HG03575 (cell line): ENCODE measurements around the gene EPB41.
"Not testable (repeated sequence)": the region's sequence is repeated elsewhere in the genome, so short reads cannot be mapped to it uniquely, and the experiment has no call there.

ENCODE experiments used
- ATAC-seq: cut with Tn5 transposase; IDR thresholded peaks from one replicate; pipeline ENCODE4 v1.9.1; 2021; ENCODE audit not compliant: unreplicated experiment, insufficient number of reproducible peaks, low FRiP score; ENCODE audit errors: extremely low read depth

EPB41 gene

DNA sequence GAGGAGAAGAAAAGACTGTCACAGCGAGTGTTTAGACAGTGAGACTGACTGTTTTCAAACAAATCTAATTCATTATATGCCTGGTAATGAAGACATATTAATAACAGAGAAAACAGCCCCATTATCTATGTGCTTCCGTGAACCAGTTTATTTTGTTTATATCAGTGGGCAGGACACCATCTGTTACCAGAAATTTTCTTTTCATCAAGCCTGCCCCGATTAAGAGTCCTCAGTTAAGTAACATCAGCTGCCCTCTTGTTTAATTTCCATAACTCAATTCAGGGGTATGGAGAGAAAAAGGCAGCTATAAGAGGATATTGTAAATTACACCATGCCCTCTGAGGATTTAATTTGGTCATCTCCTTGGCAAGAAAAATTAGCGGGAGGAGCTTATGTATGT, 115.3 kb downstream of the EPB41 start:
- no peak for ATAC-seq

DNA sequence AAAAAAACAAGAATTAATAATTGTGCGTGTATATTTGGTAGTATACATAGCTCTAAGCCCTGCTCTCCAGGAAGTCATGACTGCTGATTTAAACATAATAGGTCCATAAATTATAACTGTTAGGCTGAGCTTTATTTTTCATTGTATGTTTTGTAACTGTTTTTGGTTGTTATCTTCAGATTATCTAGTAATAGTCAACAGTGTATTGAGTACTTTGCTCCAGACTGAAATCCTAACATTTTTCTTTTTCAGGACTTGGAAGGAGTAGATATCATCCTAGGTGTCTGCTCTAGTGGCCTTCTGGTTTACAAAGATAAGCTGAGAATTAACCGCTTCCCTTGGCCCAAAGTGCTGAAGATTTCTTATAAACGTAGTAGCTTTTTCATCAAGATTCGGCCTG, 118.5 kb downstream of the EPB41 start:
- ATAC-seq, result no peak

- ATAC-seq, result no peak
These were observed 119.6 kb downstream of the EPB41 start for GRCh38 chr1:29033829-29034466.

DNA sequence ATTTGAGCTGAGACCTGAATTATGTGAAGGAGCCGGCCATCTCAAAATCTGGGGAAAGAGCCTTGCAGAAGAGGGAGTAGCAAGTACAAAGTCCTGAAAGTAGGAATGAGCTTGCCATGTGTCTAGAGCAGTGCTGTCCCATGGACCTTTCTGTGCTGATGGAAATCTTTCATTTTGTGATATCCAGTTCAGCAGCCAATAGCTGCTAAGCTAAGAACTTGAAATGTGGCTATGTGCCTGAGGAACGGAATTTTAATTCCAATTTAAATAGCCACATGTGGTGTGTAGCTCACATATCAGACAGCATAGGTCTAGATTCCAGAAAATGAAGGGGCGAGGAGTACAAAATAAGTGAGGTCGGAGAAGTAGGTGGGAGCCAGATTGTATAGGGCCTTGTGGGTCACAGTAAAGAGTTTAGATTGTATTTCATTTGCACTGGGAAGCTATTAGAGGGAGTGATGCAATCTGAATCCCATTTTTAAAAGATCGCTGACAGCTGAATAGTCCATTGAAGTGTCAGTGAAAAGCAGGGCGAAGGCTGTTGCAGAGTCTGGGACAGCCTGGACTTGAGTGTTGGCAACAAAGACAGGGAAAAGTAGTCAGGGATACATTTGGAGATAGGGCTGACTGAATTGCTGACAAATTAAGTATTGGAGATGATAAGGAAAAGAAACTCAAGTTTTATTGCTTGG, 129.1 kb downstream of the EPB41 start:
- no peak for ATAC-seq

DNA sequence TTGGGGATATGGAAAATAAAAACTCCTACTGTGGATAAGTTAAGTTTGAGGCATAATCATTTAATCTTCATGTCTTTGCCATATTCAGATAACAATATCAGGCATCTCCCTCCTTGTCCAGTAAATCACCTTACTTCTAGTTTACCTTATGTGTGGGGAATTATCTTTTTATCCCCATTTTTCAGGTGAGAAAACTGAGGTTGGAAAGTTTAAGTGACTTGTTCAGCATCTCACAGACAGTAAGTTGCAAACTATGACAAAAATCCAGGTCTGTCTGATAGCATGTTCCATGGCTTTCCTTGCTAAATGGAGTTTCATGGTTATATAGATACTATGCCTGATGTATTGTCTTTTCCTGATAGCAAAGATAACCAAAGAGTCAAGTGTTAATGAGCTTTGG, 129.6 kb downstream of the EPB41 start:
- no peak for ATAC-seq

DNA sequence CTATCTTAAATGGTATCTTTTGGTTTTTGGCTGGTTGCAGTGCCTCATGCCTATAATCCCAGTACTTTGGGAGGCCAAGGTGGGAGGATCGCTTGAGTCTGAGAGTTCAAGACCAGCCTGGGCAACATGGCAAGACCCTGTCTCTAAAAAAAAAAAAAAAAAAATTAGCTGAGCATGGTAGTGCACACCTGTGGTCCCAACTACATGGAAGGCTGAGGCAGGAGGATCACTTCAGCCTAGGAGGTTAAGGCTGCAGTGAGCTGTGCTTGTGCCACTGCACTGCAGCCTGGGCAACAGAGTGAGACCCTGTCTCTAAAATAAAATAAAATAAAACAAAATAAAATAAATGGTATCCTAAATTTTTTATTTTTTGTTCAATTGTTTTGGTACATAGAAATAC, 131.3 kb downstream of the EPB41 start:
- ATAC-seq, result not testable (repeated sequence)

GRCh38 chr1:29047142-29047541, 132.8 kb downstream of the EPB41 start:
- ATAC-seq, result no peak

- no peak for ATAC-seq
These were observed 135.8 kb downstream of the EPB41 start for GRCh38 chr1:29050166-29050565.

GRCh38 chr1:29052100-29052499, 137.7 kb downstream of the EPB41 start:
- no peak for ATAC-seq

DNA sequence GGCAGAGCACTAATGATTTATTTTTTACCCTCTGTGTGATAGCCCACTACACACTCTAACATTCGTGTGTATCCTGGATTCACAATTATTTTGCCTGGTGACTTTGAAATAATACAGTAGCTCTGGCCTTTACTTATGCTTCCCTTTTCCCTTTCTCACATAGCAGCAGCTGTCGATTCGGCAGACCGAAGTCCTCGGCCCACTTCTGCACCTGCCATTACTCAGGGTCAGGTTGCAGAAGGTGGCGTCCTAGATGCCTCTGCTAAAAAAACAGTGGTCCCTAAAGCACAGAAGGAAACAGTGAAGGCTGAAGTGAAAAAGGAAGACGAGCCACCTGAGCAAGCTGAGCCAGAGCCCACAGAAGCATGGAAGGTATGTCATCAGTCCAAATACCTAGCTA, 138.6 kb downstream of the EPB41 start:
- ATAC-seq, result no peak

GRCh38 chr1:29055160-29055559, 140.8 kb downstream of the EPB41 start:
- no peak for ATAC-seq

GRCh38 chr1:29056256-29056655, 141.9 kb downstream of the EPB41 start:
- no peak for ATAC-seq

DNA sequence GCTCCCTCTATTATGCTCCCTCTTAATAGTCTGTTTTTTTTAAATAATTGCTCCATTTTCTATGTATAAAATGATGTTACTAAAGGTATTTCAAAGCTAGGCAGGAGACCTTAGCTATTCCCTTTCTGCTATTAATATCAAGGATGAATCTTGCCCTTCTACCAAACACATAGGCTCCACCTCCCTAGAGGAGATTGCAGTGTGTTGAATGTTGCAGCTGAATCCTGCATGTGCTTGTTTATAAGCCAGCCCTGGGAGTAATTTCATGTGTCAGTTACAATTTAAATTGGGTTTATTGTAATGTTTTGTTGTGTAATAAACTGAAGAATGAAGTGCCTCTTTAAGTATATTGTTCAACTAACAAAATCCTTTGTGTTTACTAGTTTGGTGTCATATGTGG, 143.3 kb downstream of the EPB41 start:
- no peak for ATAC-seq

DNA sequence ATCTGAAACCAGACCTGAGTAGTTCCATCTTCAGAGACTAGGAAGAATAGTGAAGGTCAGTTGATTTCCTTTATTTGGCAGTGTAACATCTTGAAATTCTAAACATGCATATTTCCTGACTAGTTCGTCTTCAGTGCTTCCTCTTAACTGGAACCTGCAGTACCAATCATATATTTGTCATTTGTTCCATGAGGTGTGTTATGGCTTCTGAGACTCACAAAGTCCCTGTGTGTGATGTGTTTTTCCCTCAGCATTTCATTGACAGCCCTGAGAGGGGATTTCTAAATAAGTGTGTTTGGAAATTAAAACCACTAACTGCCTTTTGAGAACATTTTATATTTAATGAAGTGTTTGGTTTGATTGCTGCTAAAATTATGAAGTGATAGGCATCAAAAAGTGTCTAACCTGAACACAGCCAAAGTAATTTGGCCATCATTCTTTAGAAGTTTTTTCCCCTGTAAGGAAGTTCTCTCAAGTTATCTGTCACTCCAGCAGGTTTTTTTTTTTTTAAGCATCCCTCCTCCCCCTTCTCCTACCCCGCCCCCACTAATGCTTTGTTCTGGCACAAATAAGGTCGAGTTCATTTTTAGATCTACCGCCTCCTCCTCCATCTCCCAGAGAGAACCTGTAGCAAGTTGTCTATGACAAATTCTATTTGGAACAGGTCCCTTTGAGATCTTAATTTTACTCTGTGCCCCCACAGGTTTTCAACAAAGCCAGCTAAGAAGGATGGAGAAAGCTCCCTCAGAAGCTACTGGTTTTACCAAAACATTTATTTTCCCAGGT, 148.0 kb downstream of the EPB41 start:
- no peak for ATAC-seq

DNA sequence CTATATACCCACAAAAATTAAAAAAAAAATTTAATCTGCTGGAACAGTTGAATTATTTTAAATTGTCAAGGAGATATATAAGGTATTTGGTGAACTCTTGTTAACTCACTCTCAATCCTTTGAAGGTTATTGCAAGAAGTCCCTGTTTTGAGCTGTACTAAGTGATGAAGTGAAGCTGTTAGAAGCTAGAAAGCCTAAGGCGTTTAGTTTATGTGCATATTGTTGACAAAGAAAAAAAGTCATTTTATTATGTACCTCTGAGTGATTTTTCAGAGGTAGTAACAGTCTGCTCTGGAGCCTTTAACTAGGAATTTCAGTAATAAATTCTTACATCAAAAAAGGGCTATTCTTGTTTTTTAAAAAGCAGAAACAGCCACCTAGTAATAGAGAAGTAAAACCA, 149.7 kb downstream of the EPB41 start:
- ATAC-seq, result no peak

GRCh38 chr1:29077155-29077554, 162.8 kb downstream of the EPB41 start:
- ATAC-seq, result no peak

DNA sequence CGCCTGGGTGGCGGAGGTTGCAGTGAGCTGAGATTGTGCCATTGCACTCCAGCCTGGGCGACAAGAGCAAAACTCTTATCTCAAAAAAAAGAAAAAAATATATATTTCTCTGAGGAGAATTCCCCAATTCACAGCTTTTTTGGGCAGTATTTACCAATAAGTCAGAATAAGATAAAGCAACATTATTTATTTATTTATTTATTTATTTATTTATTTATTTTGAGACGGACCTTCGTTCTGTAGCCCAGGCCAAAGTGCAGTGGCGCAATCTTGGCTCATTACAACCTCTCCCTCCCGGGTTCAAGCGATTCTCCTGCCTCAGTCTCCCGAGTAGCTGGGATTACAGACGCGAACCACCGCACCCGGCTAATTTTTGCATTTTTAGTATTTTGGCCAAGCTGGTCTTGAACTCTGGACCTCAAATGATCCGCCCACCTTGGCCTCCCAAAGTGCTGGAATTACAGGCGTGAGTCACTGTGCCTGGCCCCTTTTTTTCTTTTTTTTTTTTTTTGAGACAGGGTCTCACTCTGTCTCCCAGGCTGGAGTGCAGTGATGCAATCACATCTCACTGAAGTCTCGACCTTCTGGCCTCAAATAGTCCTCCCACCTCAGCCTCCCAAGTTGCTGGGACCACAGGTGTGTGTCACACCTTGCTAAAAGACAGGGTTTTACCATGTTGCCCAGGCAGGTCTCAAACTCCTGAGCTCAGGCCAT, 165.7 kb downstream of the EPB41 start:
- not testable (repeated sequence) for ATAC-seq

DNA sequence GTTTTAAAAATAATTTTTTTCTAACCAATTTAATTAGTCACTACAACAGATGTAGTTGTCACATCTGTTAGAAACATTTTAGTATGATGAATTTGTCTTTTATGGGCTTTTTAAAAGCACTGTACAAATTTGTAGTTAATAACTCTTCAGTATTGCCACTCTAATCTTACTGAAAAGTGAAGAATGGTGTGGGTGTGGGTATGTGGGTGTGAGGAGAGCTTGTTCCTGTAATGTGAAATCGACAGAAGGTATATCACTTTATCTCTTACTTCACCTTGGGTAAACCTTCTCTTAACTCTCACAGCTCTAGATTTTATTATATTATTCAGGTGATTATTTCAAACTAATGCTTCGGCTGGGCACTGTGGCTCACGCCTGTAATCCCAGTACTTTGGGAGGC, 166.8 kb downstream of the EPB41 start:
- no peak for ATAC-seq

DNA sequence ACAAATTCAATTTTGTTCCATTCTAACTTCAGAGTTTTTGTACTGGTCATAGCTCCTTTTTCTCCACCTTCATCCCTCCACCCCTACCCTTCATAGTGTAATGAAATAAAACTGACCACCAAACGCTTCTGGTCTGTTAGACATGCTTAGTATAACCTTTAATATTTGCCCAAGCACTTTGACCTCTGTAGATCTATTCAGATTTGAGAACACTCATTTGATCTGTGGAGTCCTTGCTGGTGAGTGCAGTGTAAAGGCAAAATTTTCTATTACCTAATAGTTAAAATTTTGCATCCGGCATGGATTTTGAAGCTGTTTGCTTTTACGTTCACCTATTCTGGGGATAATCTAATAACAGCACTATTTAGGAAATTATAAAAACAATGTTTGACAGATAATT, 168.2 kb downstream of the EPB41 start:
- no peak for ATAC-seq
